Liver (tissue), 9 donors: Measurements from ENCODE around the gene ME1. TPM values are rescaled to one million over a fixed set of nuclear protein-coding genes. Genes with fewer than 3 reads are reported as not detected.

Experiments
- DNase-seq: peaks from one replicate; pipeline ENCODE4 v3.0.0-alpha.2; 2017; ENCODE audit warnings: low spot score
- H3K27ac ChIP-seq, 2 donors: one replicate each; pipeline ENCODE4 v1.7.0; 2013; ENCODE audit warnings: inconsistent platforms in 2 of 2, low read length in 2 of 2, control low read depth in 1 of 2, low read depth in 1 of 2, mild to moderate bottlenecking in 1 of 2
- H3K27me3 ChIP-seq, 4 donors: one replicate each; pipeline versions ENCODE4 v1.6.1 to v1.7.0; 2013; ENCODE audit warnings: low read length in 3 of 4, inconsistent platforms in 1 of 4, mild to moderate bottlenecking in 1 of 4, moderate library complexity in 1 of 4; ENCODE audit not compliant: control insufficient read depth in 4 of 4, insufficient read depth in 4 of 4
- H3K36me3 ChIP-seq, 4 donors: one replicate each; pipeline versions ENCODE4 v1.6.1 to v1.7.0; 2013; ENCODE audit warnings: low read length in 3 of 4, mild to moderate bottlenecking in 3 of 4, low read depth in 1 of 4, moderate library complexity in 1 of 4; ENCODE audit not compliant: control insufficient read depth in 4 of 4, insufficient read depth in 3 of 4
- H3K4me1 ChIP-seq, 4 donors: one replicate each; pipeline versions ENCODE4 v1.6.1 to v1.7.0; 2013; ENCODE audit warnings: low read length in 3 of 4, mild to moderate bottlenecking in 3 of 4, moderate library complexity in 1 of 4; ENCODE audit not compliant: control insufficient read depth in 4 of 4, insufficient read depth in 4 of 4
- H3K4me3 ChIP-seq, 3 donors: one replicate each; pipeline versions ENCODE4 v1.6.1 to v1.7.0; 2013; ENCODE audit warnings: low read length in 3 of 3, control low read depth in 1 of 3, low read depth in 1 of 3, mild to moderate bottlenecking in 1 of 3
- H3K9ac ChIP-seq, 2 donors: one replicate each; pipeline ENCODE4 v1.7.0; 2013; ENCODE audit warnings: low read length in 2 of 2, mild to moderate bottlenecking in 2 of 2, moderate library complexity in 2 of 2, control low read depth in 1 of 2, low read depth in 1 of 2
- H3K9me3 ChIP-seq, 4 donors: one replicate each; pipeline versions ENCODE4 v1.6.1 to v1.7.0; 2013; ENCODE audit warnings: low read length in 3 of 4; ENCODE audit not compliant: control insufficient read depth in 4 of 4
- ATF3 ChIP-seq: IDR thresholded peaks from 2 replicates; pipeline ENCODE4 v1.6.1; 2016; ENCODE audit warnings: antibody characterized with exemption
- CTCF ChIP-seq: fragments of 150-350 bp; IDR thresholded peaks from 2 replicates; pipeline ENCODE4 v1.5.1; 2017; ENCODE audit warnings: improper control_type of control experiment, low read depth, low read length; ENCODE audit not compliant: missing input control
- EGR1 ChIP-seq, 2 donors: IDR thresholded peaks; 2 replicates each; pipeline ENCODE4 v1.6.1; 2016 to 2018; ENCODE audit warnings: antibody characterized with exemption in 2 of 2, low read depth in 2 of 2
- FOXA1 ChIP-seq: IDR thresholded peaks from 2 replicates; pipeline ENCODE4 v1.6.1; 2016; ENCODE audit warnings: antibody characterized with exemption
- HNF4A ChIP-seq, 2 donors: conservative IDR thresholded peaks; 2 replicates each; pipeline ENCODE4 v1.6.1; 2016; ENCODE audit warnings: antibody characterized with exemption in 2 of 2, mild to moderate bottlenecking in 2 of 2
- HNF4G ChIP-seq: IDR thresholded peaks from 2 replicates; pipeline ENCODE4 v1.6.1; 2016; ENCODE audit warnings: antibody characterized with exemption
- JUND ChIP-seq, 2 donors: IDR thresholded peaks; 2 replicates each; pipeline ENCODE4 v1.6.1; 2016; ENCODE audit warnings: antibody characterized with exemption in 2 of 2
- MAX ChIP-seq: IDR thresholded peaks from 2 replicates; pipeline ENCODE4 v1.6.1; 2016; ENCODE audit warnings: antibody characterized with exemption
- NR2F2 ChIP-seq: IDR thresholded peaks from 2 replicates; pipeline ENCODE4 v1.6.1; 2016; ENCODE audit warnings: antibody characterized with exemption
- RAD21 ChIP-seq, 2 donors: IDR thresholded peaks; 2 replicates each; pipeline ENCODE4 v1.6.1; 2016; ENCODE audit warnings: antibody characterized with exemption in 2 of 2, mild to moderate bottlenecking in 2 of 2
- REST ChIP-seq: IDR thresholded peaks from 2 replicates; pipeline ENCODE4 v1.6.1; 2016; ENCODE audit warnings: antibody characterized with exemption, mild to moderate bottlenecking
- RXRA ChIP-seq, 2 donors: IDR thresholded peaks; 2 replicates each; pipeline ENCODE4 v1.6.1; 2017 to 2018; ENCODE audit warnings: antibody characterized with exemption in 2 of 2, mild to moderate bottlenecking in 1 of 2
- SP1 ChIP-seq: IDR thresholded peaks from 2 replicates; pipeline ENCODE4 v1.6.1; 2018; ENCODE audit warnings: antibody characterized with exemption, mild to moderate bottlenecking
- TAF1 ChIP-seq: conservative IDR thresholded peaks from 2 replicates; pipeline ENCODE4 v1.6.1; 2016; ENCODE audit warnings: antibody characterized with exemption, mild to moderate bottlenecking
- YY1 ChIP-seq: IDR thresholded peaks from 2 replicates; pipeline ENCODE4 v1.6.1; 2016; ENCODE audit warnings: antibody characterized with exemption, mild to moderate bottlenecking
- ZBTB33 ChIP-seq: IDR thresholded peaks from 2 replicates; pipeline ENCODE4 v1.6.1; 2016; ENCODE audit warnings: antibody characterized with exemption
- WGBS: extraction: QIAGEN DNeasy Blood & Tissue Kit; methylation state at CpG from one replicate; pipeline ENCODE4 v1.1.7; 2013; 5-methylcytosine and 5-hydroxymethylcytosine counted together
- polyA plus RNA-seq, 2 donors: library from polyadenylated mRNA; stranded (reverse) in 1 of 2; unstranded in 1 of 2; fragments of 200-250 nt in 1 of 2; fragments of >200 nt in 1 of 2; fragmentation: Nextera tagmentation in 1 of 2; extraction: Ambion mirVana in 1 of 2; gene quantifications; one replicate each; pipeline versions ENCODE4 v1.2.1 to v1.2.3, GENCODE V29; 2013 to 2015
- total RNA-seq, 2 donors: library from RNA; depleted of rRNA; stranded (reverse); fragments of >200 nt; gene quantifications; one replicate each; pipeline ENCODE4 v1.2.3, GENCODE V29; 2014
- donor health status: healthy.
- donor health status: healthy.
- donor health status: healthy.
- donor health status: healthy.
- donor health status: healthy.

The ME1 gene
- total and polyA plus RNA-seq, 4 donors, result 4.3 to 7.8 (median 5.5) TPM

GRCh38 chr6:83199863-83200225, 231.0 kb downstream of the ME1 start:
- Histone ChIP-seq H3K36me3 (peaks cover 3 to 16% (median 10%) of the 10 kb centered on the region in 4 donors), H3K4me3 (no peak overlapping the region), H3K27ac (no peak overlapping the region), H3K4me1 (peaks cover 0 to 2% (median 0%) of the 10 kb centered on the region in 4 donors), H3K9me3 (no peaks in the 10 kb centered on the region), H3K27me3 (no peaks in the 10 kb centered on the region), H3K9ac (no peak overlapping the region)
- 67% methylated on average over 2 of the region's 2 CpGs for WGBS
- DNase-seq, result no peak
- TF ChIP-seq HNF4G (no peak), RXRA (IDR thresholded peaks at IDR 0.05) (no peak), FOXA1 (no peak), SP1 (no peak), CTCF (no peak), ATF3 (no peak), TAF1 (no peak), MAX (no peak), EGR1 (IDR thresholded peaks at IDR 0.05; ENCODE audit: low read depth in 2 of 2) (no peak), JUND (IDR thresholded peaks at IDR 0.05) (no peak), YY1 (no peak), REST (no peak), ZBTB33 (no peak), NR2F2 (no peak), RAD21 (IDR thresholded peaks at IDR 0.05) (no peak), HNF4A (conservative IDR thresholded peaks at IDR 0.05) (no peak)
